HG03558 (cell line): ENCODE measurements around the gene ATOH8.

Source experiments
- ATAC-seq: cut with Tn5 transposase; IDR thresholded peaks from one replicate; pipeline ENCODE4 v1.9.1; 2021; ENCODE audit warnings: moderate number of reproducible peaks; ENCODE audit not compliant: unreplicated experiment; ENCODE audit errors: extremely low read depth

The ATOH8 gene

DNA sequence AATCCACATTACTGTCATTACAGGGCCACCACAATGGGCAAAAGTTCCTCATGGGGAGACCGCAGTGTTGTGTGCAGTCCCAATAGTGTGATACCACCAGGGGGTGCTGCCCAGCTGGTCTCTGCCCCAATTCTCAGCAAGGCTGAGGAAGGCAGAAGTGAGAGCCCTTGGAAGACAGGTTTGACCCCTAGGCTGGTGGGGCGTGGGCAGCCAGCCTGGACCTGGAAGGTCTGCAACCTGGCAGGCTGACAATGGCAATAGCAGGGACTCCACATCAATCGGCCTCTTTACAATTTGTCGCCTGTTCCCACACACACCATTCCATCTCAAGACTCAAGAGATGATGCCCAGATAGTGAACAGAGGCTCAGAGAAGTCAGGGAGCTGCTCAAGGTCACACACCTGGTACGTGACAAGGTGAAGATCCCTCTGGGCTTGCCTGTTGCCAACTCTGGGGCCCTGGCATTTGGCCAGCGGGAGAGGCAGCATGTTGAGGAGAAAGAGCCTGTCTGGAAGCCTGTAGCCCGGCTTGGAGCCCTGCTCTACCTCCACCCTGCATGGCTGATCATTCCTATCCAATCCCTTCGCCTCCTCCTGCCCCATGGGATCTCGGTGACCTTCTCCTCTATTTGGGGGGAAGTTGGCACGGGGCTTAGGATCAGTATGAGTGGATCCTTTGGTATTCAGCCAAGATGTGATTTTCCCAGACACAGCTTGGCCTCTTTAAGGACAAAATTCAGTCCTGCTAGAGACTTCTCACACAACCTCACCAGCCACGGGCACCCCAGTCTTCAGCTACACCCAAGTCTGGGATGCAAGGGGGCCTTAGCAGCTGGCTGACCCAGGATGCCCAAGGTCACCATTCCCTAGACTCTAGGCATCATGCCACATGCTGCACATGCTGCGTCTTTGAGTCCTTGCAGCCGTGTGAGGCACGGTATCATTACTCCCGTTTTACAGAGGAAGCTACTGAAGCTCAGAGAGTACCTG is 2.9 kb upstream of the ATOH8 start:
- no peak for ATAC-seq

DNA sequence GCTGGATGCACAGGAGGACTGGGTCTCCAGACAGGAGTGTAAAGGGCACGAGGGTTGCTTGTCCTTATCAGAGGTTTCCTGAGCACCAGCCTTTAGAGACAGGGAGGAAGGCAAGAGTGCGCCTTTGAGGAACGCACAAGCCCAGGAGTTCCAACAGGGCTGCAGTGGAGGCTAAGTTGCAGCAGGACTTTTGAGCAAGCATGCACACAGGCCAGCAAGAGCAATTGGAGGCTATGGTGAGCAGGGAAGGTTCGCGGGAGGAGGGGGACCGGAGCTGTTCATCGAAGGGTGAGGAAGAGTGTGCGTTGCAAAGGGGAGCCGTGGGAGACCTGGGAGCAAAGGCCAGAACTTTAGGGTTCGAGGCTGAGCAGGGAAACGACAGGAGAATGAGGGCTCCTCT is 2.2 kb upstream of the ATOH8 start:
- no peak for ATAC-seq

DNA sequence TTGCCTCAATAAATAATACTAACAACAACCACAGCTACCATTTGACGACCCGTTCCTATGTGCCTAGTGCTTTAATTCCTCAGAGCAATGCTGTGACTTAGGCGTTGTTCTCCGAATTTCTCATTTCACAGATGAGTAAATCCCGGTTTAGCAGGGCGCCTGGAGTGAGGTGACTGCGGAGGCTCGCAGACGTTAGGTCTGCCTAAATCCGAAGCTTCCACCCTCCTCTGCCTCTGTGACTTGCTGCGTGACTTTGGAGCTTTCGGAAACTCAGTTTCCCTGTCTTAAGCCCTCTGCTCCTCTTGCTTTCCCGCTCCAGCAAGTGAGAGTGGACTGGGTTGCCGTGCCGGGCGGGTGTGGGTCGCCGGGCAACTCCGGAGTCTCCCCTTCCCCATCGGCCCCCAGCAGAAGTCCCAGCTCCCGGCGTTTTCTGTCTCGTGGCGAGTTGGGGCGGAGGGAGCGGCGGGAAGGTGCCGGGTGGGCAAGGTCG is 711 bp upstream of the ATOH8 start:
- no peak for ATAC-seq

DNA sequence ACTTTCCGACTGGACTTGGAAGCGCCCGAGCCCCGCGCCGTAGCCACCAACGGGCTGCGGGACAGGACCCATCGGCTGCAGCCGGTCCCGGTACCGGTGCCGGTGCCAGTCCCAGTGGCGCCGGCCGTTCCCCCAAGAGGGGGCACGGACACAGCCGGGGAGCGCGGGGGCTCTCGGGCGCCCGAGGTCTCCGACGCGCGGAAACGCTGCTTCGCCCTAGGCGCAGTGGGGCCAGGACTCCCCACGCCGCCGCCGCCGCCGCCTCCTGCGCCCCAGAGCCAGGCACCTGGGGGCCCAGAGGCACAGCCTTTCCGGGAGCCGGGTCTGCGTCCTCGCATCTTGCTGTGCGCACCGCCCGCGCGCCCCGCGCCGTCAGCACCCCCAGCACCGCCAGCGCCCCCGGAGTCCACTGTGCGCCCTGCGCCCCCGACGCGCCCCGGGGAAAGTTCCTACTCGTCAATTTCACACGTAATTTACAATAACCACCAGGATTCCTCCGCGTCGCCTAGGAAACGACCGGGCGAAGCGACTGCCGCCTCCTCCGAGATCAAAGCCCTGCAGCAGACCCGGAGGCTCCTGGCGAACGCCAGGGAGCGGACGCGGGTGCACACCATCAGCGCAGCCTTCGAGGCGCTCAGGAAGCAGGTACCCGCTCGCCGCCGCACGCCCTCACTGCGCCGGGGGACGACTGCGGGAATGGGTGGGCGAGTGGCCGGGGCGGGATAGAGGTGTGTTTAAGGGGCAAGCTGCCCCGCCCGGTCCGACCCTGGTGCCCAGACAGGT is 713 bp downstream of the ATOH8 start:
- no peak for ATAC-seq

DNA sequence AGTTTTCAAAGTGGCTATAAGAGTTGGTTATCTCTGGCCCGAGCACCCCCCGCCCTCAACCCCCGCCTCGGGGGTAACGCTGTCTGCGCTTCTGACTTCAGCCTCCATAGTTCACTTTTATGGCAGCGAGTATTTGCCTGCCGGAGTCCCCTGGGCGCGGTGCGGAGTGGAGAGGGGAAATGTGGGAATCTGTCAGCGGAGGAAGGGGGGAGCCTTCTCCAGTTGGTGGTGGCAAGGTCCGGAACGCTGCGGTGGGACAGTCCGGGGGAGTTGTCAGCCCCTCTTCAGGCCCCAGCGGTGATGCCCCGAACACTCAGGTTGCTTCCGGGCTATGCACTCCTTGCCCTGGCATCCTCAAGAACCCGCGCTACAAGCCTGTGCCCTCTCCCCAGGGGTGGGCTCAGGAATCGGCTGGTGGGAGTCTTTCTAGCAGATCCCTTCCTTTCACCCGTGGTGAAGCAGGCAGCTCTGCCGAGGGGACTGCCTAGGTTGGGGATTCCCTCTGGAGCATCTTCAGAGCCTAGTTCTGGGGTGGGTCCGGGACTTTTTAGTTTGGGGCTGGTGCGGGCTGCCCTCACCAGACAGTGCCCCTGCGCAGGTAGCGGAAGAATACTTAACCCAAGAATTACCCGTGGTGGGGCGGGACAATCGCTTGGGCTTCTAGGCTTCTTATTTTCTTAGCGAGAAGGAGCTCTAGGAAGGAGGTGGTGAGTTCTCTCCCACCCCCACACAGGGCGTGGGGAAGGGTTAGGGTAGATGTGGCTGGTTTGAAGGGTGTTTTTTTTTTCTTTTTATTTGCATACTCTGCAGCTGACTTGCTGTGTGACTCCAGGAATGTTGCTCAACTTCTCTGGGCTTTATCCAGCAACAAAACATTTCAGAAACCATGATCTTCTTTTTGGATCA is 1.6 kb downstream of the ATOH8 start:
- ATAC-seq = no peak

DNA sequence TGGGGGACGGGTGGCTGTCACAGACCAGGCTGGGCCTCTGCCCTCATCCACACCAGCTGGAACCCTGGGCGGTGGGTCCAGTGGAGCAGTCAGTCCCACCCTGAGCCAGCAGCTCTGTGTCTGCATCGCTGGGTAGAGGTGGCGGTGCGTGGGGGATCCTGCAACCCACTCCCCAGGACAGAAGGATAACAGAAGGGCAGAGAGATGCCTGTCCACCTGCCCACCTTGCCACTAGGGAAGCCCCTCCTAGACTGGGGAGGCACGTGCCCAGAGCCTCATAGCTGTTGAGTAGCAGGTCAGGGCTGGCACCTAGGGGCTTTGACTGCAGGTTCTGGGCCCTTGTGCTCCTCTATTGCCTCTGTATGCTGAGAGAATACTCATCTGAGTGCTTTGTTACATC is 2.4 kb downstream of the ATOH8 start:
- ATAC-seq = no peak

DNA sequence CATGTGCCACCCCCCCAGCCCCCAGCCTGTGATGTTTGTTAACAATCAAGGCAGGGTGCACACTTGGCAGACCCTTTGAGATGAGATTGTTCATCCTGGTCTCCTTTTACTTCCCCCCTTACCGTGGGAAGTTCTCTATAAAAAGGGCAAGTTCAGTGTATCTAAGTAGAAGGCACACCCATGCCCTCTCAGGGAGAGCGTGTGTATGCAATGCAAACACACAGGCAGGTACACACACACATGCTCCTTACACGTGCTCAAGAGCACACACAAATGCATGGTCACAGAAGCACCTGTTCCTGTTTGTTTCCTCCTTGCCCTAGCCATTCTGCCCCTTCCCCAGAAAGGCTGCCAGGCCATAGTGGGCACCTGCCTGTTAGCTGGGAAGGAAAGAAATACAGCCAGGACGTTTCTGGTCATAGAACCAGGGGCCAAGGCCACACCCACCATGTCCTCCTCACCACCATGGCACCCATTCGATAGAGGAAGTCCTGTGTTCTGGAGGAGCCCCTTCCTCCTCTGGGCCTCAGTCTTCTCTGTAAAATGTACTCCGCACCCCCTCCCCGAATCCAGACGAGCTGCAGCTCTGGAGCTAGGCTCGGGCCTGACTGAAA is 3.1 kb downstream of the ATOH8 start:
- ATAC-seq = no peak

DNA sequence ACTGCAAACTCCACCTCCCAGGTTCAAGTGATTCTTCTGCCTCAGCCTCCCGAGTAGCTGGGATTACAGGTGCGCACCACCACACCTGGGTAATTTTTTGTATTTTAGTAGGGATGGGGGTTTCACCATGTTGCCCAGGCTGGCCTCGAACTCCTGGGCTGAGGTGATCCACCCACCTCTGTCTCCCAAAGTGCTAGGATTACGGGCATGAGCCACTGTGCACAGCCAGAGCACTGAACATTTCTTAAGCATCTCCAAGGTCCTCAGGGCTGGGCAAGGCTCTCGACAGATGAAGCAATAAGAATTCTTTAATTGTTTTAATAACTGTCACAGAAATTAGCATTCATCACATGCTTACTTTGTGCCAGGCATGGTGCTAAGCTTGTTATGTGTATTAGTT is 4.1 kb downstream of the ATOH8 start:
- ATAC-seq = no peak

DNA sequence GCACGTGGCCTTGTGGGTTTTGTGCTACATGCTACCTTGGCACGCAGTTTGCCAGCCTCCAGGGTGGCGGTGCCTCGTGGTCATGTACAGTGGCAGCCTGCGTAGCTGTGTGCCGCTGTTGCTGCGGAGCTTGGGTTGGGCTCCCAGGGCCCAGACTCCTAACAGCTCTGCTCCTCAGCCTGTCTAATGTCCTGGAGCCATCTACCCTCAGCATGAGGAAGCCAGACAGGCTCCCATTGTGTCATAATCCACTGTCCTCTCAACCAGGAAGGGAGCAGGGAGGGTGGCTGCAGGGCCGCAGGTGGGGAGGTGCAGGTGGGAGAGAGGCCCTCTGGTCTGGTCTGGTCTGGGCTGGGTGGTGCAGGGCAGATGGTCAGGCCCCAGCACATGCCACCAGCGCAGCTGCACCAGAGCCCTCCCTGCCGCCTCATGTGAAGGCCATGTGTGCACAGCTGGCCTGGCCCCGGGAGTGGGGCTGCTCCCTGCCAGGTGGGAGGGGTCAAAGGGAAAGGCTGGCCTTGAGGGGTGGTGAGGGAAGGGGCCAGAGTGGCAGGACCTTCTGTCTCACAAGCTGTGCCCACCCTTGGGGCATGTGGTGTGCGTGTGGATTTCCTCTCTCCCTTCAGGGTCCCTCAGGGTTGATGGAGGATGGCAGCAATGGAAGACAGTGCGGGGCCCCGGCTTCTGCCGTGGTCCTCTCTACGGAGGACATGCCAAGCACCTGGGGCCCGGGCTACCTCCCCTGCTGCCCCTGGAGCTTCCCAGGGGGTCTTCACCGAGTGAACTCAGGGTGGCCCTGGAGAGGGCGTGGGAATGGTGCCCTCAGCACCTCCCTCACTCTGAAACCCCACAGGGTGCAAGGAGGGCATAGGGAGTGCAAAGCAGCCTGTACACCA is 4.8 kb downstream of the ATOH8 start:
- no peak for ATAC-seq

DNA sequence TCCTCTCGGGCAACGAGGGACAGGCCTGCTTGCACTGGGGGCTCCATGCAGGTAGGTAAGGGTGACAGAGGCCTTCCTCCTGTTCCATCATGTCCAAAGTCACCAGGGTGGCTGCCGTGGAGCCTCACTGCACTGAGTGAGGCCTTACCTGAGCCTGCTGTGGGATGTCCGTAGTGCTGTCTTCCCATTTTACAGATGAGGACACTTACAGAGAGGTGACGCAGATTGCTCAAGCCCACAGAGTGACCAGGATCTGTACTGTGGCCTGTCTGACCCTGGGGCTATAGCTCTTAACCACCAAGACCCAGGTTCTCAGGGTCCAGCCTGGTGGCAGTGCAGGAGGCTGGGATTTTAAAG is 5.4 kb downstream of the ATOH8 start:
- no peak for ATAC-seq

DNA sequence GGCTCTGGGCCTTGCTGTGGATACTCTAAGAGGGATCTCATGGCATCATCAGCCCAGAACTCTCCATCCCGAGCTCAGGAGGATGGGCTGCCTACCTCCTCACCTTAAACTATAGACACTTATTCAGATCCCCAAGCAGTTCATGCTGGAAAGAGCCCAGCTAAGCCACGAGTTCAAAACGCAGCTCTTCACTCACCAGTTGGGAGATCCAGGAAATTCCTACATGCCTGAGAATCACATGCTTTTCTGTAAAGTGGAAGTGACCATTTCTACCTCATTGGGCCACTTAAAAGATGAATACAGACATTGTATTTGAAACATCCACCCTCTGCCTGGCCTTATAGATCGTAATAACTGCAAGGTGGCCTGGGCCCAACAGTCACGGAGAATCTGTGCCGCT is 6.6 kb downstream of the ATOH8 start:
- ATAC-seq = no peak

DNA sequence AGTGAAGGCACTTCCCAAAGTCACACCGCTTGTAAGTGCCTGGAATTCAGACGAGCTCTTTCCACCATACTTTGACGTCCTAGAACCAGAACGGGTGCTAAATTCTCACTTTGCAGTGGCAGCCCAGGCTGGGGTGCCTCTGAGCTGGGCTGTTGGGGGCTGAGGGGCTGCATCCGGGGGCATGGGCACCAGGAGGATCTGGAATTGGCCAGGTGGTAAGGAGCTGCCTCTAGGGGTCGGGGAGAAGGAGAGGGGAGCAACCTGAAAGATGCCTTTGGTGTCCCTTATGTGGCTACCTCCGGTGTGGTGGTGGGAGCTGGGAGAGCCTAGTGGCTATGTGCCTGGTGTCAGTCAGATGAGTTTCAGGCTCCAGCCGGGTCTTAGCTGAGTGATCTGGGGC is 7.1 kb downstream of the ATOH8 start:
- ATAC-seq = no peak

DNA sequence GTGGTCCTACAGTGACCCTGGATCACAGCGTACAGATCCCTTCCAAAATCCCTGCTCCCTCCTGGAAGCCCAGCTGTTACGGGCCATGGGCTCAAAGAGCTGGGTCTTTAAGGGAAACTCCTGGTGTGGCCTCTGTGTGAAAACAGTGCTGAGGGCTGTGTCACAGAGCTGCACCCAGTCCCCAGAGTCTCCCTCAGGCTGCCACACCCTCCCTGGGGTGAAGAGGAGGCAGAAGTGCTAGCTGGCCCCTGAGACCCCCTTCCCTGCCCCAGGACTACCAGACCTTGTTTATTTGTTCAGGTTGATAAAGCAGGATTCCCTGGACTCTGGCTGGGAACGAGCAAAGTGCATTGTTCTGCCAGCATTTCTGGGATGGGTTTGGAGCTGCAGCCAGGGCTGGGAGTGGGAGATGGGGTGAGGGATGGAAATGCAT is 7.7 kb downstream of the ATOH8 start:
- ATAC-seq = no peak

DNA sequence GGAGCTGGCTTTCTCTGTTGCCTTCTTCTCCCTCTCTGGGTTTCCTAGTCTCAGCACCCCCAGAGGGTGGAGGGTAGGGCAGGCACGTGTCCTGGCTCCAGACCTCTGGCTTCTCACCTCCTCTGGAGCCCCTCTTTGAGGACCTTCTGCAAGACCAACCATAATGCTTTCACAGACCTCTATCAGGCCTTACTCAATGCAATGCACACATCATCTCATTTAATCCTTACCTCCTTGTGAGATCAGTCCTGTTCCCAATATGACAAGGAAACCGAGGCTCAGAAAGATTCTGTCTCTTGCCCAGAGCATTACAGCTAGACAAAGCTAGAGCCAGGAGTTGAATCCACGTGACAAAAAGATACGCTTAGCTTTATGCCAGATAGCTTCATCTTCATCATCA is 8.2 kb downstream of the ATOH8 start:
- ATAC-seq = no peak

DNA sequence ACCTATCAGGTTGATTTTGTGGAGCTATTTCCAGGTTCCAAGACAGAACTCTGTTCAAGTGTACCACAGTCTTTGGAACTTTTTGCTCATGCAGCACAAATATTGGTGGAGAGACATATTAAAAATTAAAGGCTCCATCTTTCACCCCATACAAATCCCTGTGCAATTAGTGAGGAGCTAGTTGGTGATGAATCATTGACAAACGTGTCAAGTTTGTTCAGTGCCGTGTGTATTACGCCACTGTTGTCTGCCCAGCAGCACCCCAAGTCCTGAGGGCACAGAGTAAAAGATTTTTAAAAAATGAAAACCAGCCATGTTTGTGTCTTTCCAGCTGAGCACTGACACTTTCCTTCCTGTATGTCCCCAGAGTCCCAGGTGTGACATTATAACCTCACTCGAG is 9.3 kb downstream of the ATOH8 start:
- ATAC-seq = no peak

DNA sequence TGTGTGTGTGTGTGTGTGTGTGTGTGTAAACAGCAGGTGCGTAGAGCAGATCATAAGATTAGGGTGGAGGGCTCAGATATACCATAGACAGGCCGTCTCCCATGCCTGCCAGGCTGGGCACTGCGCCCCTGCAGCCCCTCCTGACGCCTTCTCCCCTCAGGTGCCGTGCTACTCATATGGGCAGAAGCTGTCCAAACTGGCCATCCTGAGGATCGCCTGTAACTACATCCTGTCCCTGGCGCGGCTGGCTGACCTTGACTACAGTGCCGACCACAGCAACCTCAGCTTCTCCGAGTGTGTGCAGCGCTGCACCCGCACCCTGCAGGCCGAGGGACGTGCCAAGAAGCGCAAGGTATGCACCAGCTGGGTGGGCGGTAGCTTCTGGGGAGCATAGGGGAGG is 10.0 kb downstream of the ATOH8 start:
- no peak for ATAC-seq

DNA sequence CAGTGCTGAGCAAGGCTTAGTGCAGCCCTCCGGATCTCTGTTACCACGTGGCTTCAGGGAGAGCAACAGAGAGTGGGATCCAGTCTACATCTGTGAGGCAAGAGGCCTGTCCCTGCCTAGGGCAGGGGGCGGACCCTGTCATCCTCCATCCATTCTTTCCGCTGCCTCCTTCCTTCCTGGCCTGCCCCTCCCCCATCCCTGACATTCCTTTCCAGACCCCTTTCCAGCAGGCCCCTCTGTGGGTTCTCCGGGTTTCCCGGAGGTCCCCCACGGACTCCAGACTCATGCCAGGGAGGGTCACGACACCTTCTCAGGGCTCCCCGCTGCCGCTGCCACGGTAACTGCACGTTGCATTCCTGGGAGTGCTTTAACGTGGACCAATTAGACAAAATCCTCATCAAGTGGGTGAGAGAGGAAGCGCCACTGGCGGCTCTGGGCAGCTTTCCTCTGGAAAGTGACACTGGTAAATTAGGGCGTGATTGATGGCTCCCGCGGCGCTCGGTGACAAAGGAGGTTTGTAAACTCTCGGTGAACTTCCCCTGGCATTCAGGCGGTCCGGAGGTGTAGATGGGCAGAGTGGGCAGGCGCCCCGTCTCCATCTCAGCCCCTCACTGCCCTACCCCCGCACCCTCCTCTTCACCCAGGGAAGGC is 11.4 kb downstream of the ATOH8 start:
- ATAC-seq = no peak

DNA sequence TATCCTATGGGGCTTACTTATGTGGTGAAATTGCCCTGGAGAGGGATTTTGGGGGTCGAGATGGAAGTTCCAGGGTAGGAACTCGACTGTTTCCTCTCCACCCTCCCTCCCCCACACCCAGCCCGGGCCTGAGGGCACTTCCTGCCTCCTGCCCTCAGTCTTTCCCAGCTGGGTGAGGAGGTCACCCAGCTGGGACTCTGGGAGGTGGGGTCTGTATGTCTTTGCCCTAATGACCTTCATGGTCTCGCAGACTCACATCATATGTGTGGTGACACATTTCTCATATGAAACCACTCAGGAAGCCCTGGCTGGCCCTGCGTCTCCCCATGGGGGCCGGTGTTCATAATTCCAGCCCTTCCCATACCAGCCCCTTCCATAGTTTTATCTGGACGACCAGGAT is 12.4 kb downstream of the ATOH8 start:
- no peak for ATAC-seq
